BLaER1 treated with 17β-estradiol and CSF1 and Interleukin-3, amounts not matched to agents 10 nM and 100 nM (cell line): ENCODE results near the gene CTPS2.
A peak's percentile ranks its signal among the peaks of the same experiment; 100 is the strongest.
"Not testable (repeated sequence)": the region's sequence is repeated elsewhere in the genome, so short reads cannot be mapped to it uniquely, and the experiment has no call there.

Experiments used
- H3K27ac ChIP-seq, 11 experiments: shearing (Covaris generic); formaldehyde crosslinking; 2 replicates each; pipeline ENCODE4 v1.8.1; 2022
- H3K27me3 ChIP-seq, 11 experiments: shearing (Covaris generic); formaldehyde crosslinking; 2 replicates each; pipeline ENCODE4 v1.8.1; 2022
- H3K36me3 ChIP-seq, 11 experiments: shearing (Covaris generic); formaldehyde crosslinking; 2 replicates each; pipeline ENCODE4 v1.8.1; 2022
- H3K4me1 ChIP-seq, 10 experiments: shearing (Covaris generic); formaldehyde crosslinking; 2 replicates each; pipeline ENCODE4 v1.8.1; 2022
- H3K4me2 ChIP-seq, 11 experiments: shearing (Covaris generic); formaldehyde crosslinking; 2 replicates each; pipeline ENCODE4 v1.8.1; 2022
- H3K4me3 ChIP-seq, 10 experiments: shearing (Covaris generic); formaldehyde crosslinking; 2 replicates each; pipeline ENCODE4 v1.8.1; 2022
- H3K9ac ChIP-seq, 11 experiments: shearing (Covaris generic); formaldehyde crosslinking; 2 replicates each; pipeline ENCODE4 v1.8.1; 2022
- H3K9me3 ChIP-seq, 11 experiments: shearing (Covaris generic); formaldehyde crosslinking; replicated peaks in 1 of 11; 2 replicates each; pipeline ENCODE4 v1.8.1; 2022
- H4K20me1 ChIP-seq, 11 experiments: shearing (Covaris generic); formaldehyde crosslinking; 2 replicates each; pipeline ENCODE4 v1.8.1; 2022
- Cebpa-rat ChIP-seq, 11 experiments: shearing (Covaris generic); IDR thresholded peaks; 2 replicates each; pipeline ENCODE4 v1.8.1; 2022

Gene CTPS2

DNA sequence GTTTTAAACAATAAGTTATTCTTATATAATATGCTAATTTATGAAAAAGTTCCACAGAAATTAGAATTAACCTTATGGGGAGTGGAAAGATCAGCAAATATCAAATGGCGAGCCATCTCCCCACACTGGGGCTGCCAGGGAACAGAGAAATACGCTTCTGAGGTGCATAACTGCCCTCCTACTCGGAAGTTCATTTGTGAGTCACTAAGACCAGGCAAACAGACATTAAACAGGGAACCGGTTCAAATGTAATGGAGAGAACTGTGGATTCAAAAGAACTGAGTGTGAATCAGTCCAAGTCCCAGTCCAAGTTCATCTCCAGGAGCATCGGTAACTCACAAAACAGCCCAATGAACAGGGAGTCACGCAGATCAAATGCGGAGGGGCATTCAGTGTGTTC, 73.9 kb downstream of the CTPS2 start:
- Histone ChIP-seq H3K27ac (no peak overlapping the region), H3K27me3 (peaks cover 87 to 100% (median 97%) of the 10 kb centered on the region in 11 experiments), H3K4me1 (peaks cover 0 to 14% (median 0%) of the 10 kb centered on the region in 10 experiments; a peak in 6 of 20 replicates), H3K9ac (no peak overlapping the region), H3K4me3 (no peak overlapping the region), H3K9me3 (peaks cover 0 to 8% (median 0%) of the 10 kb centered on the region in 11 experiments; a peak in 2 of 22 replicates), H4K20me1 (peaks cover 0 to 5% (median 0%) of the 10 kb centered on the region in 11 experiments; a peak in 3 of 22 replicates), H3K36me3 (peaks cover 0 to 7% (median 4%) of the 10 kb centered on the region in 11 experiments; a peak in 3 of 22 replicates), H3K4me2 (no peak overlapping the region)
- no peak for TF ChIP-seq Cebpa-rat (IDR thresholded peaks at IDR 0.05)

DNA sequence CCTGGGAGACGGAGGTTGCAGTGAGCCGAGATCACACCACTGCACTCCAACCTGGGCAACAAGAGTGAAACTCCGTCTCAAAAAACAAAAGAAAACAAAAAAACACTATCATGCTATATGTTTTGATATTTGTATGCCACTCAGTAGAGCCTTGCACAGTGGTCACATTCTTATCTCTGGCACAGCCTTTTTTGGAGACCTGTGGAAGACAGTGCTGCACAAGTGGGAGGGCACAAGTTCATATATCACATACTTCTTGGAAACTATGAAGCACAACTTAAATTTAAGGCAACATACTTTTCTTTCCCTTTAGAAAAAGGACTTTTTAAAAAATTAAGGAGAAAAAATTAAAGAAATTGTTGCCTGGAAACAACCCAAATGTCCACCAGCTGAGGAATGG, 76.9 kb downstream of the CTPS2 start:
- Histone ChIP-seq H3K36me3 (peaks cover 0 to 7% (median 4%) of the 10 kb centered on the region in 11 experiments; a peak in 3 of 22 replicates), H3K4me1 (peaks cover 0 to 20% (median 0%) of the 10 kb centered on the region in 10 experiments; a peak in 6 of 20 replicates), H3K4me3 (no peak overlapping the region), H3K27me3 (peaks cover 86 to 100% (median 97%) of the 10 kb centered on the region in 11 experiments), H3K27ac (no peak overlapping the region), H3K9ac (no peak overlapping the region), H3K9me3 (peaks cover 0 to 8% (median 0%) of the 10 kb centered on the region in 11 experiments; a peak in 2 of 22 replicates), H4K20me1 (no peaks in the 10 kb centered on the region; a peak in 2 of 22 replicates), H3K4me2 (no peak overlapping the region)
- no peak for TF ChIP-seq Cebpa-rat (IDR thresholded peaks at IDR 0.05)

GRCh38 chrX:16635040-16635439, 77.4 kb downstream of the CTPS2 start:
- no peak overlapping the region for H3K4me2 ChIP-seq
- no peaks in the 10 kb centered on the region; a peak in 2 of 22 replicates for H4K20me1 ChIP-seq
- peaks cover 0 to 7% (median 4%) of the 10 kb centered on the region in 11 experiments; a peak in 3 of 22 replicates for H3K36me3 ChIP-seq
- H3K27me3 ChIP-seq: peaks cover 86 to 100% (median 97%) of the 10 kb centered on the region in 11 experiments
- no peak overlapping the region for H3K27ac ChIP-seq
- peaks cover 0 to 4% (median 0%) of the 10 kb centered on the region in 11 experiments; a peak in 2 of 22 replicates for H3K9me3 ChIP-seq
- H3K4me1 ChIP-seq: peaks cover 0 to 20% (median 0%) of the 10 kb centered on the region in 10 experiments; a peak in 6 of 20 replicates
- H3K9ac ChIP-seq: no peak overlapping the region
- no peak for TF ChIP-seq Cebpa-rat (IDR thresholded peaks at IDR 0.05)
- no peak overlapping the region for H3K4me3 ChIP-seq

DNA sequence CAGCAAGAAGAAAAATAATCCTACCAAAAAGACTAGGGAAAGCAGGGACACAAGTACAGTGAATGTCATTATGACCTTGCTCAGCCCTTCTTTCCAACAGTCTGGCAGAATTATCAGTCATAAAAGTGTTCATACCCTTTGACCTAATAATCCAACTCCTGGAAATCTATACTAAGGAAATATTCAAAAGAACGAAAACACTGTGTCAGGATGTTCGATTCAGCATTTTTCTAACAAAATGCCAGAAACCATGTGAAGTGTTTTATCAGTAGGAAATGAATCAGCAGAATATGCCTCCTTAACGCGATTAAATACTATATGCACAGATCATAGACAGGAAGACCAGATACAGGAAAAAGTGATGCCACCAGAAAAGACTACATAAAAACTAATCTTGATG, 78.7 kb downstream of the CTPS2 start:
- Histone ChIP-seq H3K4me2 (peak overlapping the region in 3 of 11 experiments; percentile 33 to 50 (median 47); a peak in 5 of 22 replicates), H3K27me3 (peaks cover 86 to 100% (median 97%) of the 10 kb centered on the region in 11 experiments), H3K9ac (no peak overlapping the region), H3K9me3 (no peaks in the 10 kb centered on the region; a peak in 2 of 22 replicates), H3K36me3 (peaks cover 0 to 10% (median 4%) of the 10 kb centered on the region in 11 experiments; a peak in 3 of 22 replicates), H3K4me3 (no peak overlapping the region), H3K27ac (peak overlapping the region in 1 of 11 experiments; percentile 47; a peak in 2 of 22 replicates), H4K20me1 (peaks cover 0 to 4% (median 0%) of the 10 kb centered on the region in 11 experiments; a peak in 2 of 22 replicates), H3K4me1 (peaks cover 0 to 20% (median 0%) of the 10 kb centered on the region in 10 experiments; a peak in 6 of 20 replicates)
- no peak for TF ChIP-seq Cebpa-rat (IDR thresholded peaks at IDR 0.05)

DNA sequence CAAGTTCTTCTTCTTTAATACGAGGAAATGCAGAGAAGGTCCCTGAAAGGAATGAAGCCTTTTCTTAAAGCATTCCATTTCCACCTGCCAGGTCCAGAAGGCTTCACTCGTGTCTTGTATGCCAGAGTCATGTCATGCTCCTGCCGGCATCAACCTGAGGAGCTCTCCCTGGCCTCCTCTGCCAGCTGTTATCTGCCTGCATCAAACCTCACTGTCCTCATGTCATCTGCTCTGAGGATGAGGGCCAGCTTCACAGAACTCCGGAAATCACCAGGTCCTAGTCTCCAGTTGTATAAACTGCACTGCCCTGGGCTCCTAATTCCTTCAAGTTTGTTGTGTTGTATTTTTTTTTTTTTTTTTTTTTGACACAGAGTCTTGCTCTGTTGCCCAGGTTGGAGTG, 82.6 kb downstream of the CTPS2 start:
- Histone ChIP-seq H3K27ac (no peak overlapping the region), H3K4me2 (no peak overlapping the region), H4K20me1 (peaks cover 0 to 9% (median 0%) of the 10 kb centered on the region in 11 experiments; a peak in 4 of 22 replicates), H3K4me1 (peaks cover 0 to 19% (median 0%) of the 10 kb centered on the region in 10 experiments; a peak in 6 of 20 replicates), H3K36me3 (peaks cover 0 to 4% (median 0%) of the 10 kb centered on the region in 11 experiments; a peak in 1 of 22 replicates), H3K27me3 (peaks cover 95 to 100% (median 100%) of the 10 kb centered on the region in 11 experiments), H3K9me3 (no peaks in the 10 kb centered on the region), H3K9ac (no peak overlapping the region), H3K4me3 (no peak overlapping the region)
- no peak for TF ChIP-seq Cebpa-rat (IDR thresholded peaks at IDR 0.05)

GRCh38 chrX:16628946-16629595, 83.4 kb downstream of the CTPS2 start:
- H3K4me2 ChIP-seq: no peak overlapping the region
- no peaks in the 10 kb centered on the region for H3K9me3 ChIP-seq
- peaks cover 0 to 11% (median 0%) of the 10 kb centered on the region in 10 experiments; a peak in 5 of 20 replicates for H3K4me1 ChIP-seq
- H3K4me3 ChIP-seq: no peak overlapping the region
- peaks cover 0 to 9% (median 0%) of the 10 kb centered on the region in 11 experiments; a peak in 4 of 22 replicates for H4K20me1 ChIP-seq
- H3K27ac ChIP-seq: no peak overlapping the region
- H3K27me3 ChIP-seq: peaks cover 96 to 100% (median 100%) of the 10 kb centered on the region in 11 experiments
- no peak overlapping the region for H3K9ac ChIP-seq
- peaks cover 0 to 4% (median 0%) of the 10 kb centered on the region in 11 experiments; a peak in 1 of 22 replicates for H3K36me3 ChIP-seq
- TF ChIP-seq Cebpa-rat (IDR thresholded peaks at IDR 0.05): no peak

DNA sequence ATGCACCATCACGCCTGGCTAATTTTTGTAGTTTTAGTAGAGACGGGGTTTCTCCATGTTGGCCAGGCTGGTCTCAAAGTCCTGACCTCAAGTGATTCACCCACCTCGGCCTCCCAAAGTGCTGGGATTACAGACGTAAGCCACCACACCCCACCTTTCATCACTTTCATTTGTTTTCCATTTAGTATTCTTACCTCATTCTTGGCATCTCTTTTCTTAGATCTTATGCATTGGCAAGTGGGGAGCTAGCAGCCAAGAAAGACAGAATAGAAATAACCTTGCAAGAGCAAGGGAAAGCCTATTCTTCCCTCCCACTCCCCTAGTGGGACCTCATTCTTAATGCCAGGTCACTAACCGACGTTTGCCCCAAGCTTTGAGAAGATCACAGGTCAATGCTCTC, 84.0 kb downstream of the CTPS2 start:
- peaks cover 94 to 100% (median 100%) of the 10 kb centered on the region in 11 experiments for H3K27me3 ChIP-seq
- not testable (repeated sequence) for H3K9ac ChIP-seq, H3K27ac ChIP-seq, H3K4me2 ChIP-seq, H3K4me1 ChIP-seq, H4K20me1 ChIP-seq, H3K4me3 ChIP-seq, H3K9me3 ChIP-seq, H3K36me3 ChIP-seq

- Histone ChIP-seq H3K4me2 (no peak overlapping the region), H3K9ac (no peak overlapping the region)
- no peak for TF ChIP-seq Cebpa-rat (IDR thresholded peaks at IDR 0.05)
These were observed 93.4 kb downstream of the CTPS2 start for GRCh38 chrX:16619024-16619423.

GRCh38 chrX:16618422-16618821, 94.0 kb downstream of the CTPS2 start:
- Histone ChIP-seq H3K27me3 (peaks cover 86 to 97% (median 94%) of the 10 kb centered on the region in 11 experiments), H3K27ac (no peak overlapping the region)
- TF ChIP-seq Cebpa-rat (IDR thresholded peaks at IDR 0.05): no peak

More at GRCh38 chrX:16619024-16619423, 93.4 kb downstream of the CTPS2 start:
- no peaks in the 10 kb centered on the region; a peak in 1 of 22 replicates for H4K20me1 ChIP-seq
- H3K27ac ChIP-seq: no peak overlapping the region
- H3K4me1 ChIP-seq: no peaks in the 10 kb centered on the region
- peaks cover 6 to 17% (median 14%) of the 10 kb centered on the region in 11 experiments; a peak in 18 of 22 replicates for H3K9me3 ChIP-seq
- peaks cover 0 to 32% (median 11%) of the 10 kb centered on the region in 11 experiments; a peak in 12 of 22 replicates for H3K36me3 ChIP-seq
- H3K4me3 ChIP-seq: no peak overlapping the region
- peaks cover 83 to 97% (median 94%) of the 10 kb centered on the region in 11 experiments for H3K27me3 ChIP-seq

More at GRCh38 chrX:16618422-16618821, 94.0 kb downstream of the CTPS2 start:
- Histone ChIP-seq H3K4me2 (no peak overlapping the region), H3K36me3 (peaks cover 0 to 38% (median 14%) of the 10 kb centered on the region in 11 experiments; a peak in 14 of 22 replicates), H3K9ac (no peak overlapping the region), H4K20me1 (no peaks in the 10 kb centered on the region; a peak in 2 of 22 replicates), H3K4me3 (no peak overlapping the region), H3K4me1 (no peaks in the 10 kb centered on the region), H3K9me3 (peaks cover 6 to 17% (median 14%) of the 10 kb centered on the region in 11 experiments; a peak in 18 of 22 replicates)
